GM12878 (cell line): Measurements from ENCODE around the gene KCNA2. TPM values are rescaled to one million over a fixed set of nuclear protein-coding genes. Genes with fewer than 3 reads are reported as not detected.

Experiments used
- ATAC-seq: fragments of 200-7000 bp; cut with Tn5 transposase; 3 replicates; pipeline ENCODE4 v1.9.1; 2020; ENCODE audit warnings: mild to moderate bottlenecking, moderate library complexity
- BruUV-seq: library from RNA; stranded (reverse); fragments of 400-500 nt; replicated peaks from 2 replicates; lab custom pipeline; 2021; lab: Mats Ljungman, UMichigan
- CTCF ChIA-PET: fragments of 300-600 bp; sonication (Branson Sonifier 250); formaldehyde crosslinking; extraction: SDS; loops from one replicate; lab custom pipeline; 2021; ENCODE audit warnings: inconsistent platforms; lab: Yijun Ruan, JAX
- POLR2A ChIA-PET: fragments of 350-600 bp; formaldehyde crosslinking; extraction: SDS; loops from one replicate; lab custom pipeline; 2021; ENCODE audit warnings: inconsistent platforms; lab: Charles Lee
- RAD21 ChIA-PET: fragments of 300-600 bp; sonication (Branson Sonifier 250); formaldehyde crosslinking; loops from one replicate; lab custom pipeline; 2023; ENCODE audit warnings: antibody characterized with exemption; ENCODE audit not compliant: unreplicated experiment; lab: Charles Lee
- SMC1A ChIA-PET: fragments of 300-600 bp; sonication (Branson Sonifier 250); formaldehyde crosslinking; loops from one replicate; lab custom pipeline; 2023; ENCODE audit not compliant: unreplicated experiment, uncharacterized antibody; lab: Charles Lee
- DNase-seq: peaks from one replicate; pipeline ENCODE4 v3.0.0-alpha.2; 2011; ENCODE audit warnings: low read depth, low spot score
- FAIRE-seq: peaks from 3 replicates; lab custom pipeline; 2011; peaks lifted over from hg19 to GRCh38; lab: Jason Lieb, UNC
- H2AFZ ChIP-seq: 2 replicates; pipeline ENCODE4 v1.6.0; 2011; ENCODE audit warnings: low read depth, low read length, control low read depth; ENCODE audit not compliant: control insufficient read depth
- H3K27ac ChIP-seq: 2 replicates; pipeline ENCODE4 v1.5.1; 2011; ENCODE audit warnings: control low read depth; ENCODE audit not compliant: control insufficient read depth, insufficient read depth
- H3K27me3 ChIP-seq, 2 experiments: replicated peaks in 1 of 2; 2 replicates each; pipeline versions ENCODE4 v1.6.0 to v1.6.1; 2011; ENCODE audit warnings: low read length in 1 of 2; ENCODE audit not compliant: control insufficient read depth in 2 of 2, insufficient read depth in 2 of 2
- H3K36me3 ChIP-seq, 2 experiments: 2 replicates each; pipeline ENCODE4 v1.5.1; 2011; ENCODE audit warnings: low read length in 1 of 2; ENCODE audit not compliant: control insufficient read depth in 2 of 2, insufficient read depth in 2 of 2
- H3K4me1 ChIP-seq: 2 replicates; pipeline ENCODE4 v1.6.1; 2011; ENCODE audit warnings: mild to moderate bottlenecking, low read length, moderate library complexity, mixed read lengths; ENCODE audit not compliant: control insufficient read depth, insufficient read depth
- H3K4me2 ChIP-seq: 2 replicates; pipeline ENCODE4 v1.6.0; 2011; ENCODE audit warnings: control low read depth; ENCODE audit not compliant: control insufficient read depth, insufficient read depth
- H3K4me3 ChIP-seq: fragments of 200-600 bp; sonication (generic); 2 replicates; pipeline ENCODE4 v1.5.1; 2016
- H3K79me2 ChIP-seq: 2 replicates; pipeline ENCODE4 v1.6.0; 2011; ENCODE audit warnings: low read length; ENCODE audit not compliant: control insufficient read depth, insufficient read depth
- H3K9ac ChIP-seq: 2 replicates; pipeline ENCODE4 v1.8.0; 2011; ENCODE audit warnings: low read length, control low read depth, mixed read lengths; ENCODE audit not compliant: control insufficient read depth, insufficient read depth
- H3K9me3 ChIP-seq: replicated peaks from 3 replicates; pipeline ENCODE4 v1.5.1; 2011; ENCODE audit warnings: mild to moderate bottlenecking, low read length; ENCODE audit not compliant: control insufficient read depth, insufficient read depth
- H4K20me1 ChIP-seq: 2 replicates; pipeline ENCODE4 v1.6.0; 2011; ENCODE audit not compliant: control insufficient read depth, insufficient read depth
- ATF7 ChIP-seq: fragments of 450-650 bp; IDR thresholded peaks from 2 replicates; pipeline ENCODE4 v1.6.1; 2016; ENCODE audit warnings: low read depth, mild to moderate bottlenecking
- HDGF ChIP-seq: fragments of 450-650 bp; IDR thresholded peaks from 2 replicates; pipeline ENCODE4 v1.6.1; 2016; ENCODE audit warnings: antibody characterized with exemption
- IKZF1 ChIP-seq: fragments of 450-650 bp; conservative IDR thresholded peaks from 2 replicates; pipeline ENCODE4 v1.6.1; 2017; ENCODE audit warnings: antibody characterized with exemption, mild to moderate bottlenecking
- IRF4 ChIP-seq: IDR thresholded peaks from 2 replicates; pipeline ENCODE4 v1.6.1; 2011; ENCODE audit warnings: low read depth, low read length
- JUND ChIP-seq: IDR thresholded peaks from 2 replicates; pipeline ENCODE4 v1.6.1; 2012; ENCODE audit warnings: low read depth, mild to moderate bottlenecking, low read length, improper control_type of control experiment, moderate library complexity
- POLR2AphosphoS5 ChIP-seq: IDR thresholded peaks from 2 replicates; pipeline ENCODE4 v1.6.1; 2011; ENCODE audit warnings: mild to moderate bottlenecking, low read length, inconsistent platforms
- POU2F2 ChIP-seq: IDR thresholded peaks from 3 replicates; pipeline ENCODE4 v1.6.1; 2011; ENCODE audit warnings: low read depth, mild to moderate bottlenecking, low read length, borderline replicate concordance
- RAD21 ChIP-seq: IDR thresholded peaks from 2 replicates; pipeline ENCODE4 v1.6.1; 2011; ENCODE audit warnings: mild to moderate bottlenecking, low read depth, low read length, moderate library complexity; ENCODE audit not compliant: insufficient read depth
- RAD51 ChIP-seq: fragments of 450-650 bp; IDR thresholded peaks from 2 replicates; pipeline ENCODE4 v1.6.1; 2016; ENCODE audit warnings: moderate library complexity, mild to moderate bottlenecking, inconsistent platforms
- SIX5 ChIP-seq: IDR thresholded peaks from 2 replicates; pipeline ENCODE4 v1.6.1; 2011; ENCODE audit warnings: mild to moderate bottlenecking, low read depth, low read length, moderate library complexity; ENCODE audit not compliant: severe bottlenecking
- SMAD5 ChIP-seq: IDR thresholded peaks from 2 replicates; pipeline ENCODE4 v1.6.1; 2016; ENCODE audit warnings: antibody characterized with exemption, low read depth
- WGBS: methylation state at CpG from one replicate; pipeline ENCODE4 v1.1.6; 2016; ENCODE audit warnings: low lambda C conversion rate; ENCODE audit not compliant: insufficient replicate concordance, insufficient coverage; ENCODE audit errors: missing lambda C conversion rate; 5-methylcytosine and 5-hydroxymethylcytosine counted together
- in situ Hi-C: fragments of 300-500 bp; cut with MboI; formaldehyde crosslinking; loops from 9 replicates; pipeline ENCODE4 v1.14.3; 2018; ENCODE audit warnings: mixed read lengths
- intact Hi-C: fragments of 100-400 bp; cut with micrococcal nuclease; formaldehyde crosslinking; loops from one replicate; pipeline ENCODE4 v1.14.2; 2022; ENCODE audit not compliant: unreplicated experiment
- polyA plus RNA-seq, 11 experiments: library from polyadenylated mRNA; depleted of rRNA in 4 of 11; unstranded in 6 of 11; stranded (reverse) in 5 of 11; fragments of >200 nt; fragmentation: Nextera tagmentation in 4 of 11; fragmentation: Illumina TruSeq in 1 of 11; extraction: Ambion mirVana in 4 of 11; extraction: Trizol in 1 of 11; gene quantifications; 1 replicate in 1 of 11; 2 replicates in 10 of 11; pipeline versions ENCODE4 v1.2.1 to v1.2.3, GENCODE V29; 2011 to 2016; ENCODE audit warnings: inconsistent platforms in 2 of 11, missing spikeins in 2 of 11, low read depth in 1 of 11
- total RNA-seq, 4 experiments: library from RNA; depleted of rRNA in 3 of 4; stranded (reverse); fragments of >200 nt in 3 of 4; fragmentation: Illumina TruSeq in 1 of 4; extraction: Trizol in 1 of 4; gene quantifications; 2 replicates each; pipeline versions ENCODE4 v1.2.1 to v1.2.3, GENCODE V29; 2013 to 2021
- TF ChIP-seq, protein P1 (sequence below): fragments of 450-650 bp; IDR thresholded peaks from 2 replicates; pipeline ENCODE4 v1.6.1; 2018; ENCODE audit warnings: mild to moderate bottlenecking, low read depth, moderate library complexity; ENCODE audit not compliant: partially characterized antibody
- TF ChIP-seq, protein P2 (sequence below): IDR thresholded peaks from 2 replicates; pipeline ENCODE4 v1.6.1; 2012; ENCODE audit warnings: mild to moderate bottlenecking, low read depth, low read length
- TF ChIP-seq, protein P3 (sequence below): IDR thresholded peaks from 2 replicates; pipeline ENCODE4 v1.6.1; 2011; ENCODE audit warnings: low read depth, low read length, improper control_type of control experiment, borderline replicate concordance

The KCNA2 gene
- total and polyA plus RNA-seq, 10 of the 15 experiments (the other 5 are each of a cell fraction or from before 2014, with no cell fraction given): 0.02 to 0.56 (median 0.10) TPM; not detected in 2

DNA sequence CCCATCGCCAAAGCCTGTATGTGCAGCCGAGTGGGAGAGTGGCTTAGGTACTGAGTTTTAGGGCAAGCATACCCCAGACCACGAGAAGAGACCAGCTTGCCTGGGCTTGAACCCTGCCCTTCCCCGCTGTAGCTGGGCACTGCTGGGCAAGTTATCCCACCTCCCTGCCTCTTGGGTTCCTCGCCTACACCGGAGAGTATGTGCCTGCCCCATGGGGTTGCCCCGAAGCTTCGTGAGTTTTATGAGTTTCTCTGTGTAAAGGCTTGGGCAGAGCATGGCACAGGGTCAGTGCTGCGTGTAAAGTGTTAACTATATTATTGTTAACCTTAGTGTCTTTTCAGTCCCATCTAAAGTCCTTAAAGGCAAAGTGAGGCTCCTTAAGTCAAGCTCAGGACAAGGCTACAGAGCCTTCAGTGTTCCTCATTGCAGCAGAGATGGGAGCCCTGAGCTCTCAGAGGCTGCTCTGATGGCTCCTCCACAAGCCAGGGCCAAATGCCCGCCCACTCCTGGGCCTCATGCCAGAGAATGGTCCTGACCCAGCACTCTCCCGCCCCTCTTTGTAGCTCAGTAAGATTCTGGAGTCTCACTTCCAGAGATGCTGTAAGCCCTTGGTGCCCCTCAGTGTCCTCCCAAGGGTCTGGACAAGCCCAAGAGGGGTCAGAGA lies 50.2 kb downstream of the KCNA2 start:
- DNase-seq (no peak), FAIRE-seq (no peak), ATAC-seq (peak; percentile 23)
- ChIA-PET RAD21 (interaction anchor here (0.7 to 0.8 kb wide), 3 partner anchors 47 to 228 kb away, joined by 3 to 4 read pairs (median 3); no protein-coding TSS in a partner anchor), SMC1A (interaction anchor here (1.7 kb wide), 1 partner anchor 58 kb away, joined by 3 read pairs; no protein-coding TSS in a partner anchor), CTCF (interaction anchor here (0.6 to 2.7 kb wide), 15 partner anchors 8 to 437 kb away, joined by 3 to 10 read pairs (median 4); partner anchors contain the start of gene KCNA2), POLR2A (interaction anchor here (1.1 kb wide), 1 partner anchor 11 kb away, joined by 3 read pairs; no protein-coding TSS in a partner anchor)
- 41% methylated on average over 11 of the region's 11 CpGs for WGBS
- TF ChIP-seq IRF4: no peak
- TF ChIP-seq POLR2AphosphoS5: no peak
- TF ChIP-seq SIX5: no peak
- TF ChIP-seq, protein P1, sequence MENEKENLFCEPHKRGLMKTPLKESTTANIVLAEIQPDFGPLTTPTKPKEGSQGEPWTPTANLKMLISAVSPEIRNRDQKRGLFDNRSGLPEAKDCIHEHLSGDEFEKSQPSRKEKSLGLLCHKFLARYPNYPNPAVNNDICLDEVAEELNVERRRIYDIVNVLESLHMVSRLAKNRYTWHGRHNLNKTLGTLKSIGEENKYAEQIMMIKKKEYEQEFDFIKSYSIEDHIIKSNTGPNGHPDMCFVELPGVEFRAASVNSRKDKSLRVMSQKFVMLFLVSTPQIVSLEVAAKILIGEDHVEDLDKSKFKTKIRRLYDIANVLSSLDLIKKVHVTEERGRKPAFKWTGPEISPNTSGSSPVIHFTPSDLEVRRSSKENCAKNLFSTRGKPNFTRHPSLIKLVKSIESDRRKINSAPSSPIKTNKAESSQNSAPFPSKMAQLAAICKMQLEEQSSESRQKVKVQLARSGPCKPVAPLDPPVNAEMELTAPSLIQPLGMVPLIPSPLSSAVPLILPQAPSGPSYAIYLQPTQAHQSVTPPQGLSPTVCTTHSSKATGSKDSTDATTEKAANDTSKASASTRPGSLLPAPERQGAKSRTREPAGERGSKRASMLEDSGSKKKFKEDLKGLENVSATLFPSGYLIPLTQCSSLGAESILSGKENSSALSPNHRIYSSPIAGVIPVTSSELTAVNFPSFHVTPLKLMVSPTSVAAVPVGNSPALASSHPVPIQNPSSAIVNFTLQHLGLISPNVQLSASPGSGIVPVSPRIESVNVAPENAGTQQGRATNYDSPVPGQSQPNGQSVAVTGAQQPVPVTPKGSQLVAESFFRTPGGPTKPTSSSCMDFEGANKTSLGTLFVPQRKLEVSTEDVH: no peak
- TF ChIP-seq JUND: no peak
- no peak for TF ChIP-seq RAD51
- TF ChIP-seq, protein P2, sequence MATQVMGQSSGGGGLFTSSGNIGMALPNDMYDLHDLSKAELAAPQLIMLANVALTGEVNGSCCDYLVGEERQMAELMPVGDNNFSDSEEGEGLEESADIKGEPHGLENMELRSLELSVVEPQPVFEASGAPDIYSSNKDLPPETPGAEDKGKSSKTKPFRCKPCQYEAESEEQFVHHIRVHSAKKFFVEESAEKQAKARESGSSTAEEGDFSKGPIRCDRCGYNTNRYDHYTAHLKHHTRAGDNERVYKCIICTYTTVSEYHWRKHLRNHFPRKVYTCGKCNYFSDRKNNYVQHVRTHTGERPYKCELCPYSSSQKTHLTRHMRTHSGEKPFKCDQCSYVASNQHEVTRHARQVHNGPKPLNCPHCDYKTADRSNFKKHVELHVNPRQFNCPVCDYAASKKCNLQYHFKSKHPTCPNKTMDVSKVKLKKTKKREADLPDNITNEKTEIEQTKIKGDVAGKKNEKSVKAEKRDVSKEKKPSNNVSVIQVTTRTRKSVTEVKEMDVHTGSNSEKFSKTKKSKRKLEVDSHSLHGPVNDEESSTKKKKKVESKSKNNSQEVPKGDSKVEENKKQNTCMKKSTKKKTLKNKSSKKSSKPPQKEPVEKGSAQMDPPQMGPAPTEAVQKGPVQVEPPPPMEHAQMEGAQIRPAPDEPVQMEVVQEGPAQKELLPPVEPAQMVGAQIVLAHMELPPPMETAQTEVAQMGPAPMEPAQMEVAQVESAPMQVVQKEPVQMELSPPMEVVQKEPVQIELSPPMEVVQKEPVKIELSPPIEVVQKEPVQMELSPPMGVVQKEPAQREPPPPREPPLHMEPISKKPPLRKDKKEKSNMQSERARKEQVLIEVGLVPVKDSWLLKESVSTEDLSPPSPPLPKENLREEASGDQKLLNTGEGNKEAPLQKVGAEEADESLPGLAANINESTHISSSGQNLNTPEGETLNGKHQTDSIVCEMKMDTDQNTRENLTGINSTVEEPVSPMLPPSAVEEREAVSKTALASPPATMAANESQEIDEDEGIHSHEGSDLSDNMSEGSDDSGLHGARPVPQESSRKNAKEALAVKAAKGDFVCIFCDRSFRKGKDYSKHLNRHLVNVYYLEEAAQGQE: no peak
- TF ChIP-seq ATF7: no peak
- TF ChIP-seq RAD21: no peak
- TF ChIP-seq, protein P3, sequence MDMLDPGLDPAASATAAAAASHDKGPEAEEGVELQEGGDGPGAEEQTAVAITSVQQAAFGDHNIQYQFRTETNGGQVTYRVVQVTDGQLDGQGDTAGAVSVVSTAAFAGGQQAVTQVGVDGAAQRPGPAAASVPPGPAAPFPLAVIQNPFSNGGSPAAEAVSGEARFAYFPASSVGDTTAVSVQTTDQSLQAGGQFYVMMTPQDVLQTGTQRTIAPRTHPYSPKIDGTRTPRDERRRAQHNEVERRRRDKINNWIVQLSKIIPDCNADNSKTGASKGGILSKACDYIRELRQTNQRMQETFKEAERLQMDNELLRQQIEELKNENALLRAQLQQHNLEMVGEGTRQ: no peak
- no peak for TF ChIP-seq SMAD5
- TF ChIP-seq IKZF1: no peak
- no peak for TF ChIP-seq POU2F2
- no peak for TF ChIP-seq HDGF
- Histone ChIP-seq H3K4me1 (no peaks in the 10 kb centered on the region), H3K27ac (no peak overlapping the region), H3K9ac (no peak overlapping the region), H3K9me3 (no peaks in the 10 kb centered on the region), H3K36me3 (no peaks in the 10 kb centered on the region), H4K20me1 (no peaks in the 10 kb centered on the region), H3K79me2 (no peaks in the 10 kb centered on the region), H2AFZ (no peak overlapping the region), H3K4me3 (no peak overlapping the region), H3K4me2 (peak overlapping the region; percentile 60; the same call in 1 of the 2 replicates), H3K27me3 (peaks cover 13 to 28% of the 10 kb centered on the region in 2 experiments)
- no TSS peak for BruUV-seq
- intact Hi-C loops (loop anchor here (1.0 kb wide), 2 partner anchors 59 to 227 kb away; no protein-coding TSS in a partner anchor), in situ Hi-C loops (no loop called here)
